OCI-M1 (cell line): Measurements from ENCODE around the gene C13orf46.
"Not testable (repeated sequence)": the region's sequence is repeated elsewhere in the genome, so short reads cannot be mapped to it uniquely, and the experiment has no call there.

Experiments
- DNase-seq: peaks from one replicate; lab custom pipeline; 2025; lab: John Stamatoyannopoulos, UW

C13orf46 gene

DNA sequence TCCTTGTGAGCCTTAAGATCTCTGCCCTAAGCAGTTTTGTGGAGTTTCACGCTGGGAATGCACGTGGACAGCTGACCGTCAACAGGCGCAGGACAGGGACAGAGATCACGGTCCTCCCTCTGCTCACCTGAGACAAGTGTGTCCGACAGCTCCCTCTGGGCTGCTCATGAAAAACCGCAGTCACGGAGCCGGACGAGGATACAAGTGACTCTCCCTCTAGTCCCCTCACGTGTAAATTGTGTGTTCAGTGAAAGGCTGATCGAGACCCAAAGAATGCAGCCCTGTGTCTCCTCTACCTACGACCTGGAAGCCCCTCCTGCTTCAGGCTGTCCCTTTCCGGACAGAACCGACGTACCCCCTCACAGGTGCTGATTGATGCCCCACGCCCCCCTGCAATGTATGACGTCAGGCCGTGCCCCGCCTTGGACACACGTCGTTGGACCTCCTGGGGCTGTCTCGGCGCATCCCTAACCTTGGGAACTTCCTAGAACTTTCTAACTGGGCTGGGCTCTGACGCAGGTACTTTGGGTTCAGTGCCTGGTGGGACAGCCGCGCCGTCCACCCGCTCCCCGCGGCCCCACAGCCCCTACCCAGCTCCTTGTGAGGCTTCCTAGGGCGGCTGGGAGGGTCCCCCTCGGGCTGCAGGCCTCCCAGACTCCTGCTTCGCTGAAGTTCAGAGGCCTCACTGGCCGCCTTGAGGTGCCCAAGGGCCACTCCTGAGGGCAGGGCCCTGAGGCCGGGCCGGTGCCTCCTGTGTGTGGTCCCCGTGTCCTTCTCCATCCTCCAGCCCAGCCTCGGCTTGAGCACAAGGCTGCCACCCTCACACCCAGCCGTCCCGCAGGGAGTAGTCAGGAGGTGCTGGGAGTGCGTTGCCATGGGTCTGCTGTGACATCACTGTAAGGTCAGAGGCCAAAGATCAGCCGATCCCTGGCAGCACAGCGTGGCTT lies at the start of gene C13orf46:
Gene C13orf46 (minus strand): TSS at position 859 of the 947 bp plus-strand sequence. CDS start 79 bp downstream, at position 780.
- no peak for DNase-seq

DNA sequence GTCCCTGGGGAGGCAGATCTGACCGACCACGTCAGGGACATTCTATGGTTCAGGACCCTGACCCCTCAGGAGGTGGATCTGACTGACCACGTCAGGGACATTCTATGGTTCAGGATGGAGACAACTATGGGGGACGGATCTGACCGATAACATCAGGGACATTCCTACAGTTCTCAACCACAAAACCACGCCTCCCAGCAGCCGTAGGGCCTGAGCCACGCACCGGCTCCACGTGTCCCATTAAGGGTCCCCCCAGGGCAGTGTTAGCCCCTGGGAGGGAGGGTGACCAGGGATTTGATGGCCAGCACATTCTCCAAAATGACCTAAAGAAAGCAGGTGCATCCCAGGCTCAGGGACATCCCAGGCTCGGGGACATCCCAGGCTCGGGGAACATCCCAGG lies 49.0 kb upstream of the C13orf46 start:
- DNase-seq = no peak

DNA sequence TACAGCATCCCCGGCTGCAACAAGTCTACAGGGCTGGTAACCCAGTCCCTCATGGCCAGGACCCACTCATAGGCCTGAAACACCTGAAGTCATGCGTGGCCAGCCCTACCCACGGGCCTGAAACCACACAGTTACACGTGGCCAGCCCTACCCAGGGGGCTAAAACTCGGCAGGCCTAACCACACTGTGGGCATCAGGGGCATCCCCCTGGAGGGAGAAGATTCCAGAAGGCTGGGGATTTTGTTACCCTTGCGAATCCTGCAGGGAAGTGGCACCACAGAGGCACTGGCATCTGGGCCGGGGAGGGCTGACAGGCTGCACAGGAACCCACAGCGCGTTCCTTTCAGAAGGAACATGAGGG lies 48.4 kb upstream of the C13orf46 start:
- DNase-seq = no peak

DNA sequence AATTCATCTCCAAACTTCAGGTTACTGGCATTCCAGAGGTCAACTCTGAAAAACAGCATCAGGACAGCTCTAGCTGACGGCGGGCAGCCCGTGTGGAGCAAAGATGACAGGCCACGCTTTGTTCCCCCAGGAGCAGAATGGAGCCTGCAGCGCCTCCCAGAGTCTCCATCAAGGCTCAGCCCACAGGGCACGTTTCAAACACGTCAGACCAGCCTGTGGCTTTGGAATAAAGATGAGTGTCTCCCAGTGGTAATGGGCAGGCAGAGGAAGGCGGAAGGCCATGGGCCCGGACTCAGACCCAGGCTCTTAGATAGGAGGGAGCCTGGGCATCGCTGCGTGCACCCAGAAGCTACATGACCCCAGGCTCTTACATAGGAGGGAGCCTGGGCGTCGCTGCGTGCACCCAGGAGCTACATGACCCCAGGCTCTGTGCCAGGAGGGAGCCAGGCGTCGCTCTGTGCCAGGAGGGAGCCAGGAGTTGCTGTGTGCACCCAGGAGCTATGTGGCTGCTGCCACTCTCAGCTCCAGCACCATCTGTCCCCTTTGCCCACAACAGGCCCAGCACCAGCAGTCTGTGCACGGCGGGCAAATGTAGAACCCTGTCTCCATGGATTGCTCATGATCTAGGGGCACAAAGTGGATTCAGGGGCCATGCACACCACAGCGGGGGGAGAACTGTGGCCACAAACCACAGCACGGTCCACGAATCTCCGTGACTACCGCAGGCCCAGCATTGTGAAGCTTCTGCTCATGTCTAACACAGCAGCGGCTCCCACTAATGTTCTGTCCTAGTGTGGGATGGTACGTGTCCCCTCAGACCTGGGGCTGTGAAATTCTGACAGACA lies 47.8 kb upstream of the C13orf46 start:
- no peak for DNase-seq

DNA sequence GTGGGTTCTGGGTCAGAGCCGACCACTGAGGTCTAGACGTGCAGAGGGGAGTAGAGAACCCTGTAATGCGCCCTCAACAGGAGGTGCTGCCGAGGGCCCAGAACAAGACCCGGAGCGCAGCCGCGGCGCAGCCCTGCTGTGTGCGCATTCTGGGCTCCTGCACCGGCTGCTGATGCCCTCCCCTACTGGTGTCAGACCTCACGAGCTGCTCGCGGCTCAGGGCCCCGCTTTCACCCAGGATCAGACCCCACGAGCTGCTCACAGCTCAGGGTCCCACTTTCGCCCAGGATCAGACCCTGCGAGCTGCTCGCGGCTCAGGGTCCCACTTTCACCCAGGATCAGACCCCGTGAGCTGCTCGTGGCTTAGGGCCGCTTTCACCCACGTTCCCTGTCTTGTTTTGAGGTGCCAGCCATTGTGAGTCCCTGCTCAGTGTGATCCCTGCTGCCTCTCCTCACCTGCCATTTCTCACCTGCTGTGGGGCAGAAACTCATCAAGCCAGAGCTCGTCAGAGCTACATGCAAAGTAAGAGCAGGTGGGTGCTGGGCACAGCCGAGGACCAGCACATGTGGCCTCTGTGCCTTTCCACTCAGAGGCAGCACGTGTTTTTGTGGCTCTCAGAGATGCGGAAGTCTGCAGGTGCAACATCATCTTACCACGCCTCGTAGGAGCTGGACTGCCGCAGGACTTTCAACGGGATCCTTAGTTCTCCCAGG lies 47.0 kb upstream of the C13orf46 start:
- no peak for DNase-seq

DNA sequence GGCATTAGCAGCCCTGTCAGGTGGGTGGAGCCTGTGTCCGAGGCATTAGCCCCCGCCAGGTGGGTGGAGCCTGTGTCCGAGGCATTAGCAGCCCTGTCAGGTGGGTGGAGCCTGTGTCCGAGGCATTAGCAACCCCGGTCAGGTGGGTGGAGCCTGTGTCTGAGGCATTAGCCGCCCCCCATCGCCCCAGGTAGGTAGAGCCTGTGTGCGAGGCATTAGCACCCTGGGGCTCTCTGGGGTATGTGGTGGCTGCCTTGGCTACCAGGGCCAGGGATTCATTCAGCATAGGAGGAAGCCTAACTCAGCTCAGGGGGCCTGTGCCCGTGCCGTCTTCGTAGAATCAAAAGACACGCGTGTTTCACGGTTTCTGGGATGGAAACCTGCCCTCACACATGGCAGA lies 46.3 kb upstream of the C13orf46 start:
- not testable (repeated sequence) for DNase-seq

DNA sequence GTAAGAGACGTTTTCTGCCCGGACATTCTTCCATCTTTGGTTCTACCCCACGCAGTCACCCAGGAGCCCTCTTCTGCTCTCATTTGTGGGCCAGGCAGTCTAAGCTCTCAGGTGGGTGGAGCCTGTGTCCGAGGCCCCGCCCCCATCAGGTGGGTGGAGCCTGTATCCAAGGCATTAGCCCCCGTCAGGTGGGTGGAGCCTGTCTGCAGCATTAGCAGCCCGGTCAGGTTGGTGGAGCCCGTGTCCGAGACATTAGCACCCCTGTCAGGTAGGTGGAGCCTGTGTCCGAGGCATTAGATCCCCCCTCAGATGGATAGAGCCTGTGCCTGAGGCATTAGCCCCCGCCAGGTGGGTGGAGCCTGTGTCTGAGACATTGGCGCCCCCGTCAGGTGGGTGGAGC lies 45.5 kb upstream of the C13orf46 start:
- DNase-seq = peak; percentile 1

DNA sequence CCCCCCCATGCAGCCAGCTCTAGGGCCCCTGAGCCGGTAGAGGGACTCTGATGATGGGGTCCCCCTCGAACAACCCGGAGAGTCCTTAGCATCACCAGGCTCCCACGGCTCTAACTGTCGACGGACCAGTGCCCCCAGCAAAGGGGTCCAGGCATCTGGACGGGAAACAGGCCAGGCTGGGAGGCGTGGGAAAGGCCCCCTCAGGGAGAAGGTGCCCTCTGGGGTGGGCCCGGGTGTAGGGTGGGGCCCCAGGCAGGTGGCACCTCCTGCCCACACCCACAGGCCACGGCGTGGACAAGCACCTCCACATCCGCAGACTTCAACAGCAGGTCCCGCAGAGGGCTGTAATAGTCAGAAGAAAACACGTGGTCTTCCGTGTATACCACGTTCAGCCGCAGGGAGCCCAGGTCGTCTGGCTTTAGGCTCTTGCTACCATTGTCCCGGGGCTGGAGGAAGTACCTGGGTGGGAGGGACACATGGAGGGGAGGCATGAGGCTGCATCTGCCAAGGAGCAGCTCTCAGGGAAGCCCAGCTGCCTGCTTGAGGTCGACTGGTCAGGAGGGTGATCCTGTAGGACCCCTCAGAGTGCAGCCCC lies 44.7 kb upstream of the C13orf46 start:
- no peak for DNase-seq

DNA sequence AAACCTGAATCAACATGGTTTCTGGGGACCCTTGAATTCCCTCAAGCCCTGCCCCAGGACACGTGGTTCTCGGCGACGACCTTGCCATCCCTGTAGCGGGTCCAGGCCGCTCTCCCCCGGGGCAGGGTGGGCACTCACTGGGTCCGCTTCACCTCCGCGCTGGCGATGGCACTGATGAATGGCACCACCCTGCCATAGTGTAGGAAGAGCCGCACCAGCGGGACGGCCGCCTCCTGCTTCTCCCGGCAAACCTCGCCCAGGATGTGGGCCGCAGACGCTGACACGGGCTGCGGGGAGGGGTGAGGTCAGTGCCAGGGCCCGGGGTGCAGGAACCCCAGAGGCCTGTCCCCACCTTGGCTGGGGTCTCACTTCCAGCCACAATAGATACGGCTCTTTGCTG lies 44.1 kb upstream of the C13orf46 start:
- no peak for DNase-seq

DNA sequence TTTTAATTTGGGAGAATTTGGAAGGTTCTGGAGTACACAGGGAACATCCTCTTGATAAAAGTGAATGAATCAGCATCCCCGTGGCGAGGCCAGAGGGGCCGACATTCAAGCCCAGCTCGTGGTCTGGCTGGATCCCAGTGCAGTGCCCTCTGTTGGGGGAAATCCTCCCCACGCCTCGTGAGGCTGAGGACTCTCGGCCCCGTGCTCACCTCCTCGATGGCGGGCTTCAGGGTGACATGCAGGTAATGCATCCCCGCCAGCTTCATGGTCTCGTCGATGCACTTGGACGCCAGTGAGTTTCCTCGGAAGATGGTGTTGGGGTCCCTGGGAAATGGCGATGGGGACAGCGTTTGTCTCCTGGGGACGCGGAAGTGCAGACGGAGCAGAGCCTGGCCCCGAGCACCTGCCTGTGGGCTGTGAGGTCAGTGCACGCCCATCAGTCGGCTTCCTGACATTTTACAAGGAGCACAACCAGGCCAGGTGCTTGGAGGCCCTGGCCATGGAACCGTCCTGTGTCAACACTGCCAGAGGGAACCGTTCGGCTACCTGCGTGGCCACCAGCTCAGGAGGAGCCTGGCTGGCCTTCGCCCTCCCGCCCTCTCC lies 43.3 kb upstream of the C13orf46 start:
- peak; percentile 2 for DNase-seq

DNA sequence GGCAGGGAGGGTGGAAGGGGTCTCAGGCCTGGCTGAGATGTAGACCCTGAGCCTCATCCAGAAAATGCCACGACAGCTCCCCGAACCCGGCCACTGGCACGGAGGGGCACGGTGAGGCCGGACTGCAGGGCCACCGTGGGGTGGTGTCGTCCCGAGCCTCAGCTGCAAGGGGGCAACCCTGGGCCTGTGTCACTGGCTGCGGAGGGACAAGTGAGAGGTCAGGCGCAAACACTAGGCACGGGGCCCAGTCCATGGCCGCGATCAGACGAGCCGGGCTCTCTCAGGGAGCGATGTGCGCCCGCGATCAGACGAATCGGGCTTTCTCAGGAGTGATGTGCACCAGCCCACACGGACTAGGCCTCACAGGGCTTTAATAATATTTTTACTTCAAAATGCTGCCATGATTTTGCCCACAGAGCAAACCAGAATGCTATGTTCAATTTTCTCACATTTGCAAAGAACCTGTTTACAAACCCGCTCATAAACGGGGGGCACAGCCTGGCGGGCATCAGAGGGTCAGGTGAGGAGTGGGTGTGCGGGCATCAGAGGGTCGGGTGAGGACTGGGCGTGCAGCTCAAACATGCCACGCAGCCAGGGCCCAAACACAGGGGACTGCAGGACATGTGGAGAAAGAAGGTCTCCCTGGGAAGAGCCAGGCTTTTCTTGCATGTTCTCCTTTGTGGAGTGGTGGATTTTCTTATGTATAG lies 42.6 kb upstream of the C13orf46 start:
- no peak for DNase-seq

DNA sequence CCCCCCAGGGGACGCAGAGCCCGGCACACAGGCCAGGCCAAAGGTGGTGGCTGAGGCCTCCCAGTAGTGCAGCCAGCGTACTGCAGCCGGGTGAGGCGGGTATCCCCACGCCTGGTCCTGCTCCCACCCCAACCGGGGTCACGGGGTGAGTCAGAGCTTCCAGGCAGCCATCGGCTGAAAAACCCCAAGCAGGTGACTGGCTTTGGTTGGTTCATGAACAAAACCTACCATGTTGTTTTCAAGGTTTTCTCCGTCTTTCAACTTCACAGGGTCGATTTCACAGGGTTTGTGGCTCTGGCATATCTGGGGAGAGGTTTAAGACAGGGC lies 42.1 kb upstream of the C13orf46 start:
- no peak for DNase-seq

DNA sequence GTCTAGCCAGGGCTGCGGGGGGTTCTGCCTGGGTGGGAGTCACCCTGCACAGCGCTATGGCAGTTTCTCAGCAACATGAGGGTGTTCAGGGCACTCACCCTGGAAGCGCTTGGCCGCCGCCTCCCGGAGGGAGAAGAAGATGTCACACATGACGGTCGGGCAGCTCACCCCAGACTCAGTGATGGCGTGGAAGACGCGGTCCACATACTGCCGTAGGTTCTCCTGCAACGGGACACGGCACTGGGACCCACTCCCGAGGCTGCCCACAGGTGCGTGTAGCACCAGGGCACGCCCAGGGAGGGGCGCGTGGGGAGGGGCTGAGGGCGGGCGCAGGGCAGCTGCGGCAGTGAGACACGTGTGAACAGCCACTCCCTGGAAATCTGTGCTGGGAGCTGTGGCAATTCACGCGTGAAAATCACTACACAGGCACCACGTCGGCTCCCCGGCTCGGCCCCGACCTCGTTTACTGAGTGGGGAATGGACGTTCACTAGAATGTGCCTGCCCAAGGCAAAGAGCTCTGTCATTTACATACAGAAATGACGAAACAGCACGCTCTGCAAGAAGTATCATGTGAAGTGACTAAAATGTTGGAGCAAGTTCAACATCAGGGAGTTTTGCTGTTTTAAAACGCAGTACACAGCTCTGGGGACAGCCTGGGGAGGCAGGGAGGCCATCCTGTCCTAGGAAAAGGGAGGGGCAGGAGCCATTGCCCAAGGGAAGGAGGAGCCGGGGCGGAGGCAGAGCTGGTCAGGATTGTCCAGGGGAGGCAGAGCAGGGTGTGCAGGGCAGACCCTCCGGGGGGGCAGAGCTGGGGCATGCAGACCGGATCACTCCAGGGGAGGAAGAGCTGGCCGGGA lies 41.5 kb upstream of the C13orf46 start:
- DNase-seq = no peak

DNA sequence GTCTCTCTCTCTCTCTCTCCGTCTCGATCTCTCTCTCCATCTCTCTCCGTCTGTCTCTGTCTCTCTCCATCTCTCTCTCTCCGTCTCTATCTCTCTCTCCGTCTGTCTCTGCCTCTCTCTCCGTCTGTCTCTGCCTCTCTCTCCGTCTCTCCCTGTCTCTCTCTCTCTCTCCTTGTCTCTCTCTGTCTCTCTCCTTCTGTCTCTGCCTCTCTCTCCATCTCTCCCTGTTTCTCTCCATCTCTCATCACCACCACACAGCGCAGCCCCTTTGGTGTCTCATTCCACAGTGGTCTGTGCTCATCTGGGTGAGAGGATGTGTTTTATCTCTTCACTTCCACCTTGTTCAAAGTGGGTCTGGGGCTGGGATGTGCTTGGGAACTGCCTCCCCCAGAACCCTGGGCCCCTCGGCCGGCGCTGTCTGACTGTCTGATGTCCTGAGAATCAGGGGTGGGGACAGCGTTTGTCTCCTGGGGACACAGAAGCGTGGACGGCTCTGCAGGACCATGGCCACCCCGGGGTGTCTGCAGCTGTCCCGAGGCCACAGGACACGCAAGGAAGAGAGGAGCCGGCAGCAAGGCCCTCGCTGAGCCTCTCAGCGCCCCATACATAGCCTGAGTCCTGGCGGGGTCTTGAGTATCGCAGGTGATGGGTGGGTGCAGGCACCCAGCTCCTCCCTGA lies 40.2 kb upstream of the C13orf46 start:
- DNase-seq = no peak

DNA sequence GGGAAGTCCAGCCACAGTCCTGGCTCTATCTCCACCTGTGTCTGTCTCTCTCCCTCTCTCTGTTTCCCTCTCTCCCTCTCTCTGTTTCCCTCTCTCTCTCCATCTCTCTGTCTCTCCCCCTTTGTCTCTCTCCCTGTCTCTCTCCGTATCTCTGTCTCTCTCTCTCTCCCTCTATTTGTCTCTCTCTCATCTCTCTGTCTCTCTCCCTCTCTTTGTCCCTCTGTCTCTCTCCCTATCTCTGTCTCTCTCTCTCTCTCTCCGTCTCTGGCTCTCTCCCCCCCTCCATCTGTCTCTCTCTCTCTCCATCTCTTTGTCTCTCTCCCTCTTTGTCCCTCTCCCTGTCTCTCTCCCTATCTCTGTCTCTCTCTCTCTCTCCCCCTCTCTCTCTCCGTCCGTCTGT lies 39.5 kb upstream of the C13orf46 start:
- DNase-seq = no peak

DNA sequence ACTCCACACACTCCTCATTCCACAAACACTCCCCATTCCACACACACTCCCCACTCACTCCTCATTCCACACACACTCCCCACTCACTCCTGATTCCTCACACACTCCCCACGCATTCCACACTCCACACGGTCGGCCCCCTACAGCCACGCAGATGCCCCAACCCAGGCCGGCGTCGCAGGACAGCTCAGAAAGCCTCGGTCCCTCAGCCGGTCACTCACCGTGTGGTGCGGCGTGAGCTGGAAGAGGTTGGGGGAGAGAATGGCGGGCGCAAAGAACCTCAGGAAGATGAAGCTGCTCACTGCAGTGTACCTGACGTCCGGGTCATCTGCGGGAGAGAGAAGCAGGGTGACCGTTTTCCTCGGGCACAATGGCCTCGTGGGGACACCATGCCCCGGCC lies 39.0 kb upstream of the C13orf46 start:
- no peak for DNase-seq

DNA sequence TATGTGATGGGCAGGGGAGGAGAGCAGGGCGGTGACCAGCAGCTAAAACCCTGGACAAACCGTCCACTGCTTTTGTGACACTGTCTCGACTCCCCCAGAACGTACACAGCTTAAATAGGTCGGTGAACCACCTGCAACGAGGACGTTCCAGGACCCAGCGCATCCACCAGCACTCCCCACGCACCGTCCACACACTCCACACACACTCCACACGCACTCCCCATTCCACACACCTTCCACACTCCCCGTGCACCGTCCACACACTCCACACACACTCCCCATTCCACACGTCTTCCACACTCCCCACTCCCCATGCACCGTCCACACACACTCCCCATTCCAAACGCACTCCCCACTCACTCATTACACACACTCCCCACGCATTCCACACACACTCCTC lies 38.3 kb upstream of the C13orf46 start:
- no peak for DNase-seq

DNA sequence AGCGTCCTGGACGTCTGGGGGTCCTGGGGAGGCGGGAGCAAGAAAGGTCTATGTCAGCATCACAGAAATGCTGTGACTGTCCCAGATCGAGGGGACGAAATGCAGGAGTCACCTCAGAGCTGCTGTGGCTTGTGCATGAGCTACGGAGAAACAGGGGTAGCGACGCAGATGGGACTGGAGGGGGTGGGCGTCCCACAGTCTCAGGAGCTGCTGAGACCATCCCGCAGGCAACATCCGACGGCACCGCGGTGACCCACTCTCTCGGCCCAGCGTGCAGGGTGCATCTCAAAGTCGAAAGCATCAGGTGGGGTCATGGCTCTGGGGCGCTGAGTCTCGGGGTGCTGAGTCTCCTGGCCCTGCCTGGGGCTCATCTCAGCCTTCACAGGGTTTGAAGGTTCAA lies 37.4 kb upstream of the C13orf46 start:
- no peak for DNase-seq

DNA sequence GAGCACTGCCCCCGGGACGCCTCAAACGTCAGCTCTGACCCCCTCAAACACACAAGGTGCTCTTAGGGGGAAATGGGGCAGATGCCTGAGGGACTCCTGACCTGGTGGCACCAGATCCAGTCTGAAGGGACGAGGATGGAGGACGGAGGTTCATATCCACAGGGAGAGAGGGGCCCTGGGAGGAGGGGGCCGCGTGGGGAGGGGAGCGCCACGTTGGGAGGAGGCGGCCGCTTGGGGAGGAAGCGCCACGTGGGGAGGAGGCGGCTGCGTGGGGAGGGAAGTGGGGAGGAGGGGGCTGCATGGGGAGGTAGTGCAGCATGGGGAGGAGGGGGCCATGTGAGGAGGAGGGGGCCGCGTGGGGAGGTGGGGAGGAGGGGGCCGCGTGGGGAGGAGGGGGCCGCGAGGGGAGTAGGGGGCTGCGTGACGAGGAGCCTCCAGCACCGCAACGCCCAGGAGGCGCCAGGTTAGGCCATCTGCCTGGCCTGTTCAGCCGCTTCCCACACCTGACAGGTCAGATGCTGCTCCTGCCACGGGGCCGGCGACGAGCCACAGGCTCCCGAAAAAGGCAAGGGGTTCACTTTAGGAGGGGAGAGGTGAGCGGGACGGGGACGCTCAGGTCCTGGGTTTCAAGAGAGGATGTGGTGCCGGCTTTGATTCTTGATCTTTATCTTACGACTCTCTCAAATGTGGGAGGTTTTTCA lies 36.7 kb upstream of the C13orf46 start:
- DNase-seq = no peak
